Smooth muscle cell (in vitro differentiated cells): ENCODE measurements around the gene TRA2A. TPM values are rescaled to one million over a fixed set of nuclear protein-coding genes. Genes with fewer than 3 reads are reported as not detected.

Source experiments
- DNase-seq: peaks from one replicate; lab custom pipeline; 2025; ENCODE audit not compliant: unreplicated experiment; lab: John Stamatoyannopoulos, UW
- H2AFZ ChIP-seq: fragments of 200-600 bp; sonication (generic); 2 replicates; pipeline ENCODE4 v1.6.0; 2016; ENCODE audit warnings: antibody characterized with exemption, low read depth, mild to moderate bottlenecking
- H3F3A ChIP-seq: fragments of 200-600 bp; sonication (generic); 2 replicates; pipeline ENCODE4 v1.6.0; 2017; ENCODE audit warnings: antibody characterized with exemption, low read depth
- H3K27ac ChIP-seq: fragments of 200-600 bp; sonication (generic); 2 replicates; pipeline ENCODE4 v1.5.1; 2016; ENCODE audit warnings: low read depth, mild to moderate bottlenecking
- H3K27me3 ChIP-seq: fragments of 200-600 bp; sonication (generic); 2 replicates; pipeline ENCODE4 v1.6.1; 2016; ENCODE audit warnings: low read depth, mild to moderate bottlenecking
- H3K36me3 ChIP-seq: fragments of 200-600 bp; sonication (generic); 2 replicates; pipeline ENCODE4 v1.5.1; 2016; ENCODE audit warnings: low read depth
- H3K4me1 ChIP-seq: fragments of 200-600 bp; sonication (generic); 2 replicates; pipeline ENCODE4 v1.5.1; 2016; ENCODE audit warnings: low read depth
- H3K4me2 ChIP-seq: fragments of 200-600 bp; sonication (generic); 2 replicates; pipeline ENCODE4 v1.6.0; 2016; ENCODE audit warnings: mild to moderate bottlenecking
- H3K4me3 ChIP-seq: fragments of 200-600 bp; sonication (generic); 2 replicates; pipeline ENCODE4 v1.5.1; 2016; ENCODE audit warnings: mild to moderate bottlenecking
- H3K79me2 ChIP-seq: fragments of 200-600 bp; sonication (generic); 2 replicates; pipeline ENCODE4 v1.6.0; 2016; ENCODE audit warnings: low read depth, mild to moderate bottlenecking
- H3K9ac ChIP-seq: fragments of 200-600 bp; sonication (generic); 2 replicates; pipeline ENCODE4 v1.6.0; 2016; ENCODE audit warnings: low read depth
- H3K9me3 ChIP-seq: fragments of 200-600 bp; sonication (generic); replicated peaks from 2 replicates; pipeline ENCODE4 v1.5.1; 2016; ENCODE audit warnings: low read depth
- H4K20me1 ChIP-seq: fragments of 200-600 bp; sonication (generic); 2 replicates; pipeline ENCODE4 v1.6.0; 2016; ENCODE audit warnings: low read depth
- CTCF ChIP-seq: fragments of 200-600 bp; sonication (generic); IDR thresholded peaks from 2 replicates; pipeline ENCODE4 v1.5.1; 2017; ENCODE audit warnings: borderline replicate concordance, mild to moderate bottlenecking, antibody characterized with exemption; ENCODE audit not compliant: insufficient read depth, poor library complexity, severe bottlenecking
- WGBS: methylation state at CpG from one replicate; pipeline ENCODE4 v1.1.7; 2016; ENCODE audit warnings: low lambda C conversion rate; 5-methylcytosine and 5-hydroxymethylcytosine counted together
- polyA plus RNA-seq: library from polyadenylated mRNA; unstranded; fragments of >200 nt; fragmentation: Nextera tagmentation; extraction: Ambion mirVana; gene quantifications from 2 replicates; pipeline ENCODE4 v1.2.1, GENCODE V29; 2016
- total RNA-seq: library from RNA; depleted of rRNA; stranded (reverse); fragments of >200 nt; gene quantifications from 2 replicates; pipeline ENCODE4 v1.2.3, GENCODE V29; 2014

The TRA2A gene
- 77.0 and 89.0 TPM in 2 replicates for total RNA-seq
- 43.0 and 43.9 TPM in 2 replicates for polyA plus RNA-seq

- peaks cover 45% of the 10 kb centered on the region for H4K20me1 ChIP-seq
- H3K4me2 ChIP-seq: peak within 1 kb of the TSS; percentile 89
- H3K9ac ChIP-seq: peak within 1 kb of the TSS; percentile 100
- peak; percentile 86 for DNase-seq
- peaks cover 32% of the 10 kb centered on the region for H3K4me1 ChIP-seq
- H3K27ac ChIP-seq: peak within 1 kb of the TSS; percentile 98
- 6% methylated on average over 50 of the region's 50 CpGs for WGBS
- no peaks in the 10 kb centered on the region for H3K9me3 ChIP-seq
- no peaks in the 10 kb centered on the region for H3K36me3 ChIP-seq
- no peaks in the 10 kb centered on the region for H3K27me3 ChIP-seq
- H3K79me2 ChIP-seq: peaks cover 48% of the 10 kb centered on the region
- H2AFZ ChIP-seq: peak within 1 kb of the TSS; percentile 87
- no peaks in the 10 kb centered on the region for H3F3A ChIP-seq
- no peak for TF ChIP-seq CTCF
- H3K4me3 ChIP-seq: peak within 1 kb of the TSS; percentile 98
Measured at GRCh38 chr7:23531794-23532489, at the start of gene TRA2A. TRA2A (minus strand) TSS chr7:23531981; CDS start chr7:23531824, 157 bp downstream.

GRCh38 chr7:23570592-23571200, 38.9 kb upstream of the TRA2A start:
- peak; percentile 85 for TF ChIP-seq CTCF
- peak; percentile 9 for DNase-seq
- Histone ChIP-seq H2AFZ (peak overlapping the region; percentile 51), H3K36me3 (no peaks in the 10 kb centered on the region), H3F3A (no peaks in the 10 kb centered on the region), H3K4me3 (no peak overlapping the region), H3K4me1 (no peaks in the 10 kb centered on the region), H4K20me1 (no peaks in the 10 kb centered on the region), H3K79me2 (no peaks in the 10 kb centered on the region), H3K27me3 (no peaks in the 10 kb centered on the region), H3K4me2 (no peak overlapping the region), H3K9ac (no peak overlapping the region), H3K27ac (no peak overlapping the region), H3K9me3 (no peaks in the 10 kb centered on the region)
- WGBS: 27% methylated on average over 5 of the region's 5 CpGs

GRCh38 chr7:23558303-23558702, 26.5 kb upstream of the TRA2A start:
- DNase-seq: no peak

More at GRCh38 chr7:23558303-23558702, 26.5 kb upstream of the TRA2A start:
- Histone ChIP-seq H3F3A (no peaks in the 10 kb centered on the region), H3K4me3 (no peak overlapping the region), H3K9ac (no peak overlapping the region), H3K27me3 (peaks cover 14% of the 10 kb centered on the region), H4K20me1 (no peaks in the 10 kb centered on the region), H3K27ac (no peak overlapping the region), H3K9me3 (no peaks in the 10 kb centered on the region), H3K79me2 (no peaks in the 10 kb centered on the region), H2AFZ (no peak overlapping the region), H3K36me3 (no peaks in the 10 kb centered on the region), H3K4me1 (no peaks in the 10 kb centered on the region), H3K4me2 (no peak overlapping the region)
- TF ChIP-seq CTCF: no peak
